Activated CD8-positive, alpha-beta memory T cell treated with anti-CD3 and anti-CD28 coated beads, Interleukin-2, amount 50 U/mL, for 24 hours (primary cell): ENCODE measurements around the gene DMWD.
"Not testable (repeated sequence)": the region's sequence is repeated elsewhere in the genome, so short reads cannot be mapped to it uniquely, and the experiment has no call there.

Experiments
- DNase-seq: peaks from one replicate; pipeline ENCODE4 v3.0.0-alpha.2; 2020; ENCODE audit errors: extremely low read depth

The DMWD gene

DNA sequence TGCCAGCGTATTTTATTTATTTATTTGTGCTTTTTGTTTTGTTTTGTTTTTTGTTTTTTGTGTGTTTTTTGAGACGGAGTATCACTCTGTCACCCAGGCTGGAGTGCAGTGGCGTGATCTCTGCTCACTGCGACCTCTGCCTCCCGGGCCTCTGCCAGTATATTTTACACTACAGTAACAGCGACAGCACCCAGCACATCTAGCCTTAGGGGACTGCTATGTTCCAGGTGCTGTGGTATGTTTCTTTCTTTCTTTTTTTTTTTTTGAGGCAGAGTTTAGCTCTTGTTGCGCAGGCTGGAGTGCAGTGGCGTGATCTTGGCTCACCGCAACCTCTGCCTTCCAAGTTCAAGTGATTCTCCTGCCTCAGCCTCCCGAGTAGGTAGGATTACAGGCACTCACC, 41.2 kb downstream of the DMWD start:
- DNase-seq: not testable (repeated sequence)

DNA sequence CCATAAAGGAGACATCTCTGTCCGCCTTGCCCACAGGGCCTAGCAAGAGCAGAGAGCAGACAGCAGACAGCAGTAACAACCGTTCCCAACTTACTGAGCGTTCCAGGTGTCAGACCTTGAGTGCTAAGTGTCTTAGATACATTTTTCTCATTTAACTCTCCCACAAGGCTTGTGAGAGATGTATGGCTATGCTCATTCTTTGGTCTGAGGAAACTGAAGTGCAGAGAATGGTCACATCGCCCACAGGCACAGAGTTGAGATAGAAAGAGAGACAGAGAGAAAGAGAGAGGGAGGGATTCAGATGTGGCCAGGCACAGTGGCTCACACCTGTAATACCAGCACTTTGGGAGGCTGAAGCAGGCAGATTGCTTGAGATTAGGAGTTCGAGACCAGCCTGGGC, 45.1 kb downstream of the DMWD start:
- no peak for DNase-seq

GRCh38 chr19:45746866-45747265, 45.8 kb downstream of the DMWD start:
- no peak for DNase-seq

DNA sequence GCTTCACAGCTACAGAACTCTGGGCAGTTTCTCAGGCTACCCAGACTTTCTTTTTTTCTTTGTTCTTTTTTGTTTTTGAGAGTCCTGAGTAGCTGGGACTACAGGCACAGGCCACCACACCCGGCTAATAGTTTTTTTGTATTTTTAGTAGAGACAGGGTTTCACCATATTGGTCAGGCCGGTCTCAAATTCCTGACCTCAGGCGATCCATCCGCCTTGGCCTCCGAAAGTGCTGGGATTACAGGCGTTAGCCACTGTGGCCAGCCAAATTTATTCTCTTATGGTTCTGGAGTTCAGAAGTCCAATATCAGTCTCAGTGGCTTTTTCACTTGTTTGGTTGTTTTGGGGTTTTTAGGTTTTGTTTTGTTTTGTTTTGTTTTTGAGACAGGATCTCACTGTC, 47.0 kb downstream of the DMWD start:
- no peak for DNase-seq

- DNase-seq: no peak
Measured at GRCh38 chr19:45742969-45743368, 49.7 kb downstream of the DMWD start.

DNA sequence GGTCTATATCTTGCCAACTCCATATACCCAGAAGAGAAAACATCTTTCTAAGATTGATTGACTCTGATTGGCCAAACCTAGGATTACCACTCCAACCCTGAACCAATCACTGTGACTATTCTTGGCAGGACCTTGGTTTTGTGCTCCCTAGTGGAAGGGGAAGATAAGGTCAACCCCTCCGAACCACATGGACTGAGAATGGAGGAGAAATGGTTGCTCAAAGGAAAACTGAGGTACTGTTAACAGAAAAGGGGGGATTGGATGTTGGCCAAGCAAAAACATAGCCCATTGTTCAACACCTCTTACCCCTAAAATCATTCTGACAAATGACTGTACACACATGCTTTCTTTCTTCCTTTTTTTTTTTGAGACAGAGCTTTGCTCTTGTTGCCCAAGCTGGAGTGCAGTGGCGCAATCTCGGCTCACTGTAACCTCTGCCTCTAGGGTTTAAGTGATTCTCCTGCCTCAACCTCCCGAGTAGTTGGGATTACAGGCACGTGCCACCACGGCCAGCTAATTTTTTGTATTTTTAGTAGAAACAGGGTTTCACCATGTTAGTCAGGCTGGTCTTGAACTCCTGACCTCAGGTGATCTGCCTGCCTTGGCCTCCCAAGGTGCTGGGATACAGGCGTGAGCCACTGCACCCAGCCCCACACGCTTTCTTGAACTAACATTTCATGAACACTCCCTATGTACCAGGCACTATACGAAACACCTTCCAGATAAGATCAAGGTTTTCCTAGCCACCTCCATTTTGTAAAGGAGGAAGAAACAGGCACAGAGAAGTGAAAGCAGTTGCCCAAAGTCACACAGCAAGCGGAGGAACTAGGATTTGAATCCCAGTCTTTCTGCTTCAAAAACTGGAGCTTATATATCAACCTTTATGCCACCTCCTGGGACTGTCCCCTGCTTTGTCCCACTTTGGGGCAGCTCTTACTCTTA, 52.9 kb downstream of the DMWD start:
- no peak for DNase-seq

DNA sequence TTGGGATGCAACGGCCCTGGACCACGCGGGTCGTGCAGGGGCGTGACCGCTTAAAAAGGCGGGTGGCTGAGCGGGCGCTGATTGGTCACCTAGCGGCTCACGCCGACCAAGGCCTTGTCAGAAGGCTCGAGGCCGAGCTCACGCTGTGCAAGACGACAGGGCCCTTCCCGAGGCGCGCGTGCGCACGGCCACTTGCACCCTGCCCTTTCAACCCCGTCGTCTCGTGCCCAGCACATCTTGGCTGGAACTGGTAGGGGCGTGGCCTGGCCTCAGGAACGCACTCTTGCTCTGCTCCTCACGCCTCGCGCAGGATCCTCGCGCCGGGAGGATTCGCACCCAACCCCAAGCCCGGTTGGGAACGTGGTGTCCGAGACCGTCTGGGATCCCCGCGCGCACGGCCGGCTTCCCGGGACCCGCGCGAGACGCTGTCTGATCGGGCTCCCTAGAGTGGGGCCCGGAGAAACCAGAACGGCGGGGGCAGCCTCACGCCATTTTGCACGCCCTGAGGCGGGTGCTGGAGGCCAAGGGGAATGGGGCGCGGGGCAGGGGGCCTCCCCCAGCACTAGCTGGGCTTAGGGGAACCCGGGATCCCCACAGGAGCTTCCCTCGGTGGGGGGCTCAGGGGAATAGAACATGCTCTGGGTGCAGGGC, 59.4 kb downstream of the DMWD start, which contains the start of gene MEIOSIN:
MEIOSIN (plus strand) TSS at position 280 of the 651 bp plus-strand sequence. CDS start 1,938 bp downstream, outside the sequence.
- no peak for DNase-seq
